ENCODE measurements around the gene NDUFS5.

NDUFS5 gene

GRCh38 chr1:39036678-39037077, 10.5 kb downstream of the NDUFS5 start (continued):
- TF ChIP-seq PRDM4 (tag by site-specific recombination; IDR thresholded peaks at IDR 0.05): no peak
- no peak for TF ChIP-seq ZNF792 (tag by site-specific recombination; IDR thresholded peaks at IDR 0.05)
- no peak for TF ChIP-seq ZNF2 (tag by site-specific recombination; IDR thresholded peaks at IDR 0.05)
- no peak for TF ChIP-seq CTCF (tag by site-specific recombination; IDR thresholded peaks at IDR 0.05)
- TF ChIP-seq ZNF518A (tag by site-specific recombination; conservative IDR thresholded peaks at IDR 0.05; ENCODE audit: low read depth): no peak
- no peak for TF ChIP-seq ZNF132 (tag by site-specific recombination; IDR thresholded peaks at IDR 0.05; ENCODE audit: borderline replicate concordance)
- no peak for TF ChIP-seq ATF2 (tag by site-specific recombination; IDR thresholded peaks at IDR 0.05; ENCODE audit: low read depth)

DNA sequence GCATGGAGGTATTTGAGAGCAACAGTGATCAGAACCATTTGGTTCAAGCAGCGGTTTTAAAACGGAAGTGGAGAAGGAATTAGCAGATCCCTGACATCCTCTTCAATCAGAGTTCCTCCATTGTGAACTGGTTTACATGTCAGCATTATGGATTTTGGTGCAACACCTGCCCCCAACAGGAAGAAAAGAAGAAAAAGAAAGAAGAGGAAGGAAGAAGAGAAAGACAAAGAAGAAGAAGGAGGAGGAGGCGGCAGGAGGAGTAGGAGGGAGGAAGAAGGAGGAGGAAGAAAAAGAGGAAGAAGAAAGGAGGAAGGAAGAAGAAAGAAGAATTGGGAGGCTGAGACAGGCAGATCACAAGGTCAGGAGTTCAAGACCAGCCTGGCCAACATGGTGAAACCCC, 17.4 kb downstream of the NDUFS5 start:
- no peaks in the 10 kb centered on the region for H3K4me1 ChIP-seq (ENCODE audit: control insufficient read depth, insufficient read depth, low read length)
- CTCF ChIA-PET: no interaction called here
- H3K9me3 ChIP-seq (ENCODE audit: control insufficient read depth, insufficient read depth, low read depth, low read length): no peaks in the 10 kb centered on the region
- peaks cover 3 to 9% of the 10 kb centered on the region in 2 experiments; a peak in 2 of 3 replicates for H3K36me3 ChIP-seq (ENCODE audit: control insufficient read depth in 2 of 2, insufficient read depth in 1 of 2, low read length in 2 of 2)
- no peak overlapping the region for H3K4me3 ChIP-seq (ENCODE audit: low read depth, low read length)
- no peak overlapping the region for H3K27ac ChIP-seq (ENCODE audit: extremely low read depth, low read depth, low read length)
- POLR2A ChIA-PET: no interaction called here
- no peak for TF ChIP-seq ZXDB (tag by site-specific recombination; IDR thresholded peaks at IDR 0.05)
- peak; percentile 73 for TF ChIP-seq ZNF366 (tag by site-specific recombination; conservative IDR thresholded peaks at IDR 0.05)

DNA sequence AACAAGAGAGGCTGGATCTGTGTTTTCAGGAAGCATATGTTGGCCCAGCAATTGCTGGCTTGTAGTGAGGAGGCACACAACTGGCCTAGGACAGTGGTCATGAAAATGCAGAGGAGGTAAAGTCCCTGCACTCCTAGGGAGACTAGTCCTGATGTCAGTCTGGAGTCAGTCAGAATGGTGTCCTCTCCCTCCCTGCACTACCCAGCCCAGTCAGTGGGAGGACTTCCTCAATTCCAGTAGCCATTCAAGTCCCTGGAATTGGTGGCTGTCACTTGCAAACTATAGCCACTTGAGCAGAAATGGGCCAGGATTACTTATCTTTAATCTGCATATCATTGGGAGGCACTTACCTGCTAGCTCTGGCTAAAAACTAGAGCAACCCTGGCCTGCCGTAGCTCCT, 18.6 kb downstream of the NDUFS5 start:
- TF ChIP-seq, protein P1, sequence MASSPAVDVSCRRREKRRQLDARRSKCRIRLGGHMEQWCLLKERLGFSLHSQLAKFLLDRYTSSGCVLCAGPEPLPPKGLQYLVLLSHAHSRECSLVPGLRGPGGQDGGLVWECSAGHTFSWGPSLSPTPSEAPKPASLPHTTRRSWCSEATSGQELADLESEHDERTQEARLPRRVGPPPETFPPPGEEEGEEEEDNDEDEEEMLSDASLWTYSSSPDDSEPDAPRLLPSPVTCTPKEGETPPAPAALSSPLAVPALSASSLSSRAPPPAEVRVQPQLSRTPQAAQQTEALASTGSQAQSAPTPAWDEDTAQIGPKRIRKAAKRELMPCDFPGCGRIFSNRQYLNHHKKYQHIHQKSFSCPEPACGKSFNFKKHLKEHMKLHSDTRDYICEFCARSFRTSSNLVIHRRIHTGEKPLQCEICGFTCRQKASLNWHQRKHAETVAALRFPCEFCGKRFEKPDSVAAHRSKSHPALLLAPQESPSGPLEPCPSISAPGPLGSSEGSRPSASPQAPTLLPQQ (tag by site-specific recombination; IDR thresholded peaks at IDR 0.05): no peak
- TF ChIP-seq ZNF791 (tag by site-specific recombination; IDR thresholded peaks at IDR 0.05) (no peak), ZNF670 (tag by site-specific recombination; IDR thresholded peaks at IDR 0.05; ENCODE audit: low read depth) (no peak), ZNF747 (tag by site-specific recombination; IDR thresholded peaks at IDR 0.05) (no peak), ZNF362 (tag by site-specific recombination; IDR thresholded peaks at IDR 0.05) (no peak), ZNF660 (tag by site-specific recombination; IDR thresholded peaks at IDR 0.05) (no peak)
- Histone ChIP-seq H3K27ac (ENCODE audit: extremely low read depth, low read depth, low read length) (no peak overlapping the region), H3K9me3 (ENCODE audit: control insufficient read depth, insufficient read depth, low read depth, low read length) (no peaks in the 10 kb centered on the region), H3K4me1 (ENCODE audit: control insufficient read depth, insufficient read depth, low read length) (no peaks in the 10 kb centered on the region), H3K36me3 (ENCODE audit: control insufficient read depth in 2 of 2, insufficient read depth in 1 of 2, low read length in 2 of 2) (peaks cover 3 to 9% of the 10 kb centered on the region in 2 experiments; a peak in 2 of 3 replicates), H3K4me3 (ENCODE audit: low read depth, low read length) (no peak overlapping the region)
- ChIA-PET CTCF (interaction anchor here (0.7 kb wide), 1 partner anchor 1029 kb away, joined by 3 read pairs; no protein-coding TSS in a partner anchor), POLR2A (no interaction called here)
